Ammon's horn (tissue), 1 donor: ENCODE measurements around the gene GALR1.

Experiments used
- DNase-seq: peaks from one replicate; pipeline ENCODE4 v3.0.0-alpha.2; 2016; ENCODE audit warnings: low spot score

GALR1 gene

DNA sequence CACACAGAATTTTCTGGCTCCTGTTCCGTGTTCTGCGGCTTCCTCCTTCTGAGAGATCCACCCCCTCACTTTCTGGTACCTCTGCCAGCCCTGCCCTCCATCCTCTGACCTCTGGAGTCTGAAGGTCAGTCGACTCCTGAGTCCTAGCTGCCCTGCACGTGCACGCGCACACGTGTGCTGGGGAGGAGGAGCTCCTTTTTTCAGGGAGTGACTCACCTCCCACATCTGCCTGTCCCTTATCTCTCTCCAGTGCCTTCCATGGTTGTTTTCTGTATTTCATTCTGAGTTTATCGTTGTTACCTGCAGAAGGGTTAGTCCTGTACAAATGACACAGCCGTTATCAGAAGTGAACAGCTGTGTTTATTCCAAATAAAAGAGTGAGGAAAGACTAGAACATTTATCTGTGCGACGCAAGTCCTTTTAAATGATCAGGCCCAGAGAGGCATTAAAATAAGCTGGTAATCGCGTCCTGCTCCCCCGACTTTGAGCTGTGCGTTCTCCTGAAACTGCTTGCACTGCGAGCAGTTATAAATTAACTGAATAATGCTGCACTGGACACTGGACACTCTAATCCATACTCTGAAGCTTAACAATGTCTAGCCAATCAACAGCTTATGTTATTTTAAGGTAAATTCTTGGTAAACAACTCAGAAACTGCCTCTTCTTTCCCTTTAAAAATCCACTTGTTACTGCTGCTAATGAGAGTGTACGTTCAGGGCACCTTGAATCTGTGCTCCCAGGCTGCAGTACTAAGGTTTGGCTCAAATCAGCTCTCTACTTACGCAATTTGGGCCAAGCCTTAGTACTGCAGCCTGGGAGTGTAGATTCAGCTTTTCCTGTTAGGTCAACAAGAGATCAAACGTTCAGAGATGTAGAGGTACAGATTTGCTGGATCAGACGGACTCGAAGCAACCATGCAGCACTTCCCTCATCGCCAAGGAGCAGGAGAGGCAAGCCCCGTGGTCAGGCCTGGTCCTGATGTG is 72.5 kb downstream of the GALR1 start:
- no peak for DNase-seq

DNA sequence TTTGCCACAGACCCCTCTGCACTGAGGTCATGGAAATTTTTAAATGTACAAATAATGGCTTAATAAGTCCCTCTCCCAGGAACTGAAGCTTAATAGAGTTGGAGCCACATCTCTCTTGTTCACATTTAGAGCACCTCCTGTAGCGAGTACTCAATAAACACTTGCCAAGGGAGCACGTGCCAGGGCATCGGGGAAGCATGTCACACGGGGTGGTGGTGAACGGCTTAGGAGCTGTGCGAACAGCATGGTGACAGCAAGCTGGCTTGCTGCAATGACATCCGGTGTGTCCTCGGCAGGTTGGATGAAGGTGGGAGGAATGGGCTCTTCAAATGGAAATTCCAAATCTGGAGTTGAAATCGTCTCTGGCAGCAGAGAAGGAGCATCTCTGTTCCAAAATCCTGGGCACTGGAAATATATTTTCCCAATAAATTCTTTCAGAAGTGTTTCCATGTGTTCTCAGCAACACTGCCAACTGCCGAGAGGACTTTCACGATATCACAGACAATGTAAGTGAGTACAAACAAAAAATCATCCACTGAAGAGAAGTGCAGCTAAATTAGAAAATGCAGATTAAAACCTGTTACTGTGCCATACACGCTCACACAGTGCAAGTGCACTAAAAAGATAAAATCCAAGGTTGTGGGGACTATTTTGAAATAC is 74.1 kb downstream of the GALR1 start:
- DNase-seq = no peak
